ENCODE measurements around the gene EFNA2.

The EFNA2 gene

GRCh38 chr19:1270213-1270853 lies 15.3 kb upstream of the EFNA2 start:
- DNase-seq (ENCODE audit: extremely low read depth, insufficient read length): no peak
- TF ChIP-seq, protein P1, sequence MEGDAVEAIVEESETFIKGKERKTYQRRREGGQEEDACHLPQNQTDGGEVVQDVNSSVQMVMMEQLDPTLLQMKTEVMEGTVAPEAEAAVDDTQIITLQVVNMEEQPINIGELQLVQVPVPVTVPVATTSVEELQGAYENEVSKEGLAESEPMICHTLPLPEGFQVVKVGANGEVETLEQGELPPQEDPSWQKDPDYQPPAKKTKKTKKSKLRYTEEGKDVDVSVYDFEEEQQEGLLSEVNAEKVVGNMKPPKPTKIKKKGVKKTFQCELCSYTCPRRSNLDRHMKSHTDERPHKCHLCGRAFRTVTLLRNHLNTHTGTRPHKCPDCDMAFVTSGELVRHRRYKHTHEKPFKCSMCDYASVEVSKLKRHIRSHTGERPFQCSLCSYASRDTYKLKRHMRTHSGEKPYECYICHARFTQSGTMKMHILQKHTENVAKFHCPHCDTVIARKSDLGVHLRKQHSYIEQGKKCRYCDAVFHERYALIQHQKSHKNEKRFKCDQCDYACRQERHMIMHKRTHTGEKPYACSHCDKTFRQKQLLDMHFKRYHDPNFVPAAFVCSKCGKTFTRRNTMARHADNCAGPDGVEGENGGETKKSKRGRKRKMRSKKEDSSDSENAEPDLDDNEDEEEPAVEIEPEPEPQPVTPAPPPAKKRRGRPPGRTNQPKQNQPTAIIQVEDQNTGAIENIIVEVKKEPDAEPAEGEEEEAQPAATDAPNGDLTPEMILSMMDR (IDR thresholded peaks at IDR 0.05; ENCODE audit: insufficient read depth, low read length, poor library complexity, severe bottlenecking): no peak
- H3K27me3 ChIP-seq (replicated peaks; ENCODE audit: control insufficient read depth, insufficient read depth, low read length): no peaks in the 10 kb centered on the region; the same call in 1 of the 2 replicates
- H3K36me3 ChIP-seq (ENCODE audit: control insufficient read depth, insufficient read depth, low read length): peaks cover 36% of the 10 kb centered on the region
- peak overlapping the region; percentile 98 for H3K4me3 ChIP-seq (replicated peaks; ENCODE audit: low read depth, low read length)

DNA sequence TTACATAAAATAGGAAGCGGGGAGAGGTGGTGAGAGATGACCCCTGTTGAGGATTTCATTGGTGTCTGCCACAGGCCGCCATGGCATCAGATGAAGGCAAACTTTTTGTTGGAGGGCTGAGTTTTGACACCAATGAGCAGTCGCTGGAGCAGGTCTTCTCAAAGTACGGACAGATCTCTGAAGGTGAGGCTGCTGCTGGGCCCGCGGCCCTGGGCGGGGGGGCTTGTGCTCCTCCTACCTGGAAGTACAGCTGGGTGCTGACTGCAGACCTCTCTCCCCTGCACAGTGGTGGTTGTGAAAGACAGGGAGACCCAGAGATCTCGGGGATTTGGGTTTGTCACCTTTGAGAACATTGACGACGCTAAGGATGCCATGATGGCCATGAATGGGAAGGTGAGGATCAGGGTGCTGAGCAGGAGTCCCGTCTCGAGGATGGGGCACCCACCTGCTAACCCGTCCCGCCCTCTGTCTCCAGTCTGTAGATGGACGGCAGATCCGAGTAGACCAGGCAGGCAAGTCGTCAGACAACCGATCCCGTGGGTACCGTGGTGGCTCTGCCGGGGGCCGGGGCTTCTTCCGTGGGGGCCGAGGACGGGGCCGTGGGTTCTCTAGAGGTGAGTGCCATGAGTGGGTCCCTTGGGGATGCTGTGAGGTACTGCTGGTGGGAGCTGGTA lies 14.7 kb upstream of the EFNA2 start:
- DNase-seq (ENCODE audit: extremely low read depth, insufficient read length): no peak
- Histone ChIP-seq H3K27me3 (replicated peaks; ENCODE audit: control insufficient read depth, insufficient read depth, low read length) (no peaks in the 10 kb centered on the region; the same call in 1 of the 2 replicates), H3K4me3 (replicated peaks; ENCODE audit: low read depth, low read length) (peak overlapping the region; percentile 98), H3K36me3 (ENCODE audit: control insufficient read depth, insufficient read depth, low read length) (peaks cover 36% of the 10 kb centered on the region)
- TF ChIP-seq, protein P1 (IDR thresholded peaks at IDR 0.05; ENCODE audit: insufficient read depth, low read length, poor library complexity, severe bottlenecking): no peak

- Histone ChIP-seq H3K4me3 (replicated peaks; ENCODE audit: low read depth, low read length) (no peak overlapping the region), H3K27me3 (replicated peaks; ENCODE audit: control insufficient read depth, insufficient read depth, low read length) (no peaks in the 10 kb centered on the region; the same call in 1 of the 2 replicates), H3K36me3 (ENCODE audit: control insufficient read depth, insufficient read depth, low read length) (peaks cover 36% of the 10 kb centered on the region)
- DNase-seq (ENCODE audit: extremely low read depth, insufficient read length): no peak
- TF ChIP-seq, protein P1 (IDR thresholded peaks at IDR 0.05; ENCODE audit: insufficient read depth, low read length, poor library complexity, severe bottlenecking): no peak
These were observed 13.9 kb upstream of the EFNA2 start for GRCh38 chr19:1271528-1272422.

- TF ChIP-seq, protein P1 (IDR thresholded peaks at IDR 0.05; ENCODE audit: insufficient read depth, low read length, poor library complexity, severe bottlenecking): no peak
- Histone ChIP-seq H3K36me3 (ENCODE audit: control insufficient read depth, insufficient read depth, low read length) (peaks cover 36% of the 10 kb centered on the region), H3K4me3 (replicated peaks; ENCODE audit: low read depth, low read length) (no peak overlapping the region)
These were observed 13.0 kb upstream of the EFNA2 start for GRCh38 chr19:1272423-1273262.

More at GRCh38 chr19:1272423-1273262, 13.0 kb upstream of the EFNA2 start:
- DNase-seq (ENCODE audit: extremely low read depth, insufficient read length): no peak
- H3K27me3 ChIP-seq (replicated peaks; ENCODE audit: control insufficient read depth, insufficient read depth, low read length): no peaks in the 10 kb centered on the region
